Amniotic stem cell (primary cell): ENCODE results near the gene GPR17.

Experiments
- DNase-seq: peaks from one replicate; lab custom pipeline; 2025; lab: John Stamatoyannopoulos, UW

The GPR17 gene

DNA sequence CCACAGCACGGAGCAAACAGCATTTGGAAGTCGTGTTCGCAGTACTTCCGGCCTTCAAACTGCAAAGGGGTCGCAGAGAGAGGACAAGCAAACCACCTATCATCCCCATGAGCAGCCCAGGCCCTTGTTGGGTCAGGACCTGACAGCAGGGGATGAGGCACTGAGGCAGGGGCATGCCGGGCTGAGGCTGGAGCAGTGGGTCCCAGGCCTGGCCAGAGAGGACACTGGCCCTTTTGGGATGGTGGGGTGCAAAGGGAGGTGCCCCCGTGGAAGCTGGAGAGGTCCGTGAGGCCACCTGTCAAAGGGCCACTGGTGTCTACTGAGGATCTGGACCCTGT is 8.9 kb downstream of the GPR17 start:
- DNase-seq = no peak

DNA sequence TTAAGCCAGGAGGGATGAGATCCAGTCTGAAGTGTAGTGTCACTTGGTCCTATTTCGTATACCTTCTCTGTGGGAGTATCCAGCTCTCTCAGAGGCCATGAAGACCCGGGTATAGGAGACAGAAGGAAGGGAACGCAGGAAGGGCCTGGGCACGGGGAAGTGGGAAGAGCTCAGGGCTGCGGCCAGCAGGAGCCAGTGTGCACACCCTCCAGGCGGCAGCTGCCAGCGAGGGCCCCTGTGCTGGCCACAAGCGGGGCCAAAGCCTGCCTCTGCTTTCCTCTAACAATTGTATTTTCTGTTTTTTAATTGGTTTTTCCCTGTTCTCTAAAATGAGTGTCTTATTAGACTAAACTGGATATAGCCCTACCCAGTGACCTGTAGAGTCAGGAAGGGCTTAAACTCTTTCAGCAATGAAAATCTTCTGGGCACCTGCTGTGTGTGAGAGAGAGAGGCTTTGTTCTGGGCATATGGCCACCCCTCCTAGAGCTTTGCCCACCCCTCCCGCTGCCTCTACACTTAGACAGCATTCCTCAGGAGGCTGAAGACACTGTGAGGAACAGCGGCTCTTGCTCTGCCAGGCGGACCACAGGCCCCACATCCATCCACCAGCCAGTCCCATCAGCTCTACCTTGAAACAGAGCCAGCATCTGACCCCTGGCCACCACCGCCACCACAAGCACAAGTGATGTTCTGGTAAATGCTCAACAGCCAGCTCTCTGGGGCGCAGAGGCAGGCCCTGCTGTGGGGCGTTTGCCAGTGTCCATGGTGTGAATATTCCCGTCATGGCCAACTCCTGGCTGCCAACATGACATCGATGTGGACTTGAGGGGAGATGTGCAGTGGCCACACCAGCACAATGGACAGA is 9.5 kb downstream of the GPR17 start:
- DNase-seq = no peak

DNA sequence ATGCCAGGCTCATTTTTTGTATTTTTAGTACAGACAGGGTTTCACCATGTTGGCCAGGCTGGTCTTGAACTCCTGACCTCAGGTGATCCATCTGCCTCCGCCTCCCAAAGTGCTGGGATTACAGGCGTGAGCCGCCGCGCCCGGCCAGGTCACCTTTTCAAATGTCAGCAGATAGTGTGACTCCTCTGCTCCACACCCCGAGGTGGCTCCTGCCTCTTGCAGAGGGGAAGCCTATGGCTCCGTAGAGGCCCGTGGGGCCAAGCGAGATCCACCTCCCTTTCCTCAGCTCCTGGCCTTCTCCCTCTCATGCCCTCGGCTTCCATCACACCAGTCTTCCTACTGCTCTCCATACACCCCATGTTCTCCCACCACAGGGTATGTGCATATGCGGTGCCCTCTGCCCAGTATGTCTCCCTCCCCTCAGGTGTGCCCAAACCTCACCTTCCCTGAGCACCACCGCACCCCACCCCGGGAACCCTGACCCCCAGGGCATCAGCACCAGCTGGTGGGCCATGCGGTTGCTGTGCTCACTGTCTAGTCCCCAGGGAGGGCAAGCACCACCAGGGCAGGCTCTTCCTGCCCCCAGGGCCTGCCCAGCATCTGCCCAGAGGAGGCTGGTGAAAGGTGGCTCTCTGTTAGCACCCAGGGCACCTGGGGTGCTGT is 10.7 kb downstream of the GPR17 start:
- no peak for DNase-seq

DNA sequence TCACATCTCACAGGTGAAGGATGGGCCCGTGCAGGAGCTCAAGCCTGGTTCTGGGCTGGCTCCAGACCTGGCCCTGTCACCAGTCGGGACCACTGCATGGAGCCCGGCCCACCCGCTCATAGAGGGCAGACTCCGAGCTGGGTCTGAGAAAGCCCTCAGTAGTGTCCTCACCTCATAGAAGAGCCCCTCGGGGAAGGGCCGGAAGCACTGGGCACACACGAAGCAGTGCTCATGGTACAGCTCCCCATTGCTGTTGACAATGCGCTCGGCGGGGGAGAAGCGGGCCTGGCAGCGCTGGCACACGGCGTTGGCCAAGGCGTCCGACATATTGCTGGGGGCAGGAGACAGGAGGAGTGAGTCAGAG is 11.3 kb downstream of the GPR17 start:
- DNase-seq = no peak

DNA sequence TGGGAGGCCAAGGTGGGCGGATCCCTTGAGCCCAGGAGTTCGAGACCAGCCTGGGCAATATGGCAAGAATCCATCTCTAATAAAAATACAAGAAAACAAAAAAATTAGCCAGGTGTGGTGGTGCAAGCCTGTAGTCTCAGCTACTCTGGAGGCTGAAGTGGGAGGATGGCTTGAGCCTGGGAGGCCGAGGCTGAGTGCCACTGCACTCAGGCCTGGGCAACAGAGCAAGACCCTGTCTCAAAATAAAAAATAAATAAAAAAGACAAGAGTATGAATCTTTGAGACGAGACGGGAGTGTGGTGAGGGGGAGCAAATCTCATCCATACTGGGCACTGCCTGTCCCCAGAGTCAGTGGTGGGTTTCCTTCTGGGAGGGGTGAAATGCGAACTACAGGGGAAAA is 12.2 kb downstream of the GPR17 start:
- DNase-seq = no peak

GRCh38 chr2:127658641-127659407 is 12.9 kb downstream of the GPR17 start:
- no peak for DNase-seq

DNA sequence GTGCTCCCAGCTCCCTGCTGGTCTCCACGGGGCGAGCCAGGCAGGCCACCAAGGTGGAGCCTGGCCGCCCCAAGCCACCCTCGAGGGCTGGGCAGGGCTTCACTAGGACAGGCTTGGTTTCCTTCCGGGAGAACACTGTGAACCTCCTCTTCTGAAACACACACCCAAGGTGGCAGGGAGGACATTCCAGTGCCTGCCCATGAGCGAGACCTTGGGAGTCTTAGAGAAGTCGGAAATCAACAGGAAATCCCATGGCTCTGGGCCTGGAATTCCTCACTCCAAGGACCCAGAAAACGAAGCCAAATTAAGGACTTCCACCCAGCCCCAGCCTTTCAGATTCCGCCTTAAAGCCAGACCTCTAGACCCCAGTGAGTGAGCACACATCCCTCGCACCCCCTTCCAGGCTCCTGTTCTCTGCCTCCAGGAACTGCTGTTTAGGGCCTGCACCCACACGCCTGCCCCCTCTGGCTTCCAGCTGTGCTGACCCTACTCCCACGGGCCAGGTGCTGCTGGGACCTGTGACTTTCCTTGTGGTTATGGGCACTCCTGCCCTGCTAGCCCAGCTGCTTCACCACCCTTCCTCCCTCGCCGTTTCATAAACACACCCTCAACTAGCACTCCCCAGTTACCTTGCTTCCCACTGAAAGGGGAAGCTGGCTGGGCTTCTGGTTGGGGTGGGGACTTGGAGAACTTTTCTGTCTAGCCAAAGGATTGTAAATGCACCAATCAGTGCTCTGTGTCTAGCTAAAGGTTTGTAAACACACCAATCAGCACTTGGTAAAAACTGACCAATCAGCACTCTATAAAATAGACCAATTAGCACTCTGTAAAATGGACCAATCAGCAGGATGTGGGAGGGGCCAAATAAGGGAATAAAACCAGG is 13.7 kb downstream of the GPR17 start:
- no peak for DNase-seq

GRCh38 chr2:127660291-127660578 is 14.3 kb downstream of the GPR17 start:
- DNase-seq = no peak

- no peak for DNase-seq
Measured at GRCh38 chr2:127661072-127661649, 15.2 kb downstream of the GPR17 start.

GRCh38 chr2:127661949-127662510 is 16.1 kb downstream of the GPR17 start:
- no peak for DNase-seq

DNA sequence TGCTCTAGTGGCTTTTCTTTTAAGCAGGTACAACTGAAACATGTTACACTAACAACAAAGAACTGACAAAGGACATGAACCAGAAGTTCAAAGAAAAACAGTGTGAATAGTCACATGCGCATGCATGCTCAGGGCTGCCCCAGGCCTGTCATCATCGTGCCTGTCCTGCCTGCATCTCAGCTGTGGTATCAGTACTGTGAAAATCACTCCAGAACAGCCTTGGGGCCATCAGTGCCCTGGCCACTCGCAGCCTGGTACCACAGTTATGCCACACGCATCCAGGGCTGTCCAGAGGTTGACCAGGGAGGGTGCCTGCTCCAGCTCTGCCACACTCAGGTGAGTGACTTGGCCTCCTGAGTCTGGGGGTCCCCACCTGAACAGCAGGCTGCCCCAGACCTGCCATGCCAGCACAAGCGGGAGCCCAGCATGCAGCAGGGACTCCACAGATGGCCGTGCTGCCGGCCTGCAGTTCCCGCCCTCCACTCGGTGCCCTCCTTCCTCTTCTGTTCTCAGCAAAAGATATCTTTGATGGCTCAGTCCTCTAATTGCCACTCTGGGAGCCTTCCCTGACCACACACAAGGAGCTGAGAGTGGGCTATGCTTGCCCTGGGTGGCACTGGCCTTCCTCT is 17.1 kb downstream of the GPR17 start:
- no peak for DNase-seq

GRCh38 chr2:127663566-127664064 is 17.7 kb downstream of the GPR17 start:
- DNase-seq = no peak

DNA sequence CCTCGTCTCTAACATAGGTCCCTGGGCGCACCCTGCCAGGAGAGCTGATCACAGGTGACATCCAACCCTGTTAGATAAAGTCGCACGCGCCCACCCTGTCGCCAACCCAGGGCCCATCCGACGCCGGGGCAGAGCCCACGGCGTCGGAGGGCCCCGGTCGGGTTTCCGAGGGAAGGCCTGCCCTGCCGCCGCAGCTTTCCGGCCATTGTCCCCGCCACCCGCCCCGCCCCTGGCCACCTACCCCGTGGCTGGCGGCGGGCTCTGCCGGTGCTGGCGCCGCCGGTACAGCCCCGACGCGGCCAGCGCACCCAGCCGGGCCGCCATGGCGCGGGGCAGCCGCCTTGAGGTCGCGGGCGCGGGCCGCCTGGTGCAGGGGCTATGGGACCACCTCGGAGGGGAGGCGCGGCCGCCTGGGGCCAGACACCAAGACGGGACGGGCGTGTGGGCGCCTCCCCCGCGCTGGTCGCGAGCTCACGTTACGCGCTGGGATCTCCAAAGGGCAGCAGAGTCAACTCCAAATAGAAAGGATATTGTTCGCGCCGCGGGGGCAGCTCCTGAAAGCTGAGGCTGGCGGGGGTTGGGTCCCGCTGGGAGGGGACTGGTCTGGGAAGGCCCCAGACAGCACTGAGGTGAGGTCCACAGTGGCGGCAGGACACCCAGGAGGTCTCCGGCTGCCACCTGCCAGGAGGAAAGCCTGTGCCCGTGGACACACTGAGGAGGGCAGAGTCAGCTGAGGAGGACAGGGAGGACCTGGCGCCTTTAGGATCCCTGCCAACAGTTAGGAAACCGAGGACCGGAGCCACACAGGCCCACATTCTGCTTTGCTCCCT is 18.3 kb downstream of the GPR17 start:
- no peak for DNase-seq

DNA sequence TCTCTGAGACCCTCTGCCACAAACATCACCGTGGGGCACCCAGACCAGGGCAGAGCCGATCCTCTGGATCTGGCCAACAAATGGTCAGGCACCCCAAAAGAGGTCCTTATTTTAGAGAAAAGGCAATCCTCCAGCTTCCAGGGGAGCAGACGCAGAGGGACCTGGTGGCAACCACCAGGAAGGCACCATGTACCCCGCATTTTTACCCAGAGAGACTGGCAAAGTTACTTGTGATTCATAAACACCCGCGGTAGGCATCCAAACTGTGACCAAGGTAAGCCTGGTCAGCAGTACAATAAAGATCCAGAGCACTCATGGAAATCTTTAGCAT is 18.9 kb downstream of the GPR17 start:
- DNase-seq = no peak

DNA sequence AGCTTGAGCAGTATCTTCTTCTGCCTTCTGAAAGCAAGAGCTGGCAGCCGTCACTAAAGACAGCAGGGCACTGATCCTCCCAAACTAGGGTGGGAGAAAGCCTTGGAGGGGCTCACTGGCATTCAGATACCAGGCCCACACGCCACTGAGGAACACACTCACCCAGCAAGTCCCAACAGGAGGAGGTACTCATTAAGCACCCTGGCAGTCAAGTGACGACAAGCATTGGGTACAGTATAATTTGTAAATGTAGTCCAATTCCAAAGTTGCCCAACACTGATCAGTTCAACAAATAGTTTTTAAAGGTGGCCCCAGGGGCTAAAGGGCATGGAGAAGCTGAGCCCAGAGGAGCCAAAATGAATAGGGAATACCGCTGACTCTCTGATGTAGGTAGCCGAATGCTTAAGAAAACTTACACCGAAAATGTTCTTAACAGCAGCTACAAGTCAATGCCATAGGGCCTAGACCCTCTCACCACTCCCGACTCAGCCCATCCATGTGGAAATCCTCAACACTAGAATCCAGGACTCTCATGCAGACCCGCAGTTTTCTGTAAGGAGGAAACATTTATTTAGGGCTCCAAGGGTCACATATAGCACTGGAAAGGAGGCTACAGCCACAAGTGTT is 19.4 kb downstream of the GPR17 start:
- no peak for DNase-seq

GRCh38 chr2:127669056-127669455 is 23.1 kb downstream of the GPR17 start:
- DNase-seq = no peak

DNA sequence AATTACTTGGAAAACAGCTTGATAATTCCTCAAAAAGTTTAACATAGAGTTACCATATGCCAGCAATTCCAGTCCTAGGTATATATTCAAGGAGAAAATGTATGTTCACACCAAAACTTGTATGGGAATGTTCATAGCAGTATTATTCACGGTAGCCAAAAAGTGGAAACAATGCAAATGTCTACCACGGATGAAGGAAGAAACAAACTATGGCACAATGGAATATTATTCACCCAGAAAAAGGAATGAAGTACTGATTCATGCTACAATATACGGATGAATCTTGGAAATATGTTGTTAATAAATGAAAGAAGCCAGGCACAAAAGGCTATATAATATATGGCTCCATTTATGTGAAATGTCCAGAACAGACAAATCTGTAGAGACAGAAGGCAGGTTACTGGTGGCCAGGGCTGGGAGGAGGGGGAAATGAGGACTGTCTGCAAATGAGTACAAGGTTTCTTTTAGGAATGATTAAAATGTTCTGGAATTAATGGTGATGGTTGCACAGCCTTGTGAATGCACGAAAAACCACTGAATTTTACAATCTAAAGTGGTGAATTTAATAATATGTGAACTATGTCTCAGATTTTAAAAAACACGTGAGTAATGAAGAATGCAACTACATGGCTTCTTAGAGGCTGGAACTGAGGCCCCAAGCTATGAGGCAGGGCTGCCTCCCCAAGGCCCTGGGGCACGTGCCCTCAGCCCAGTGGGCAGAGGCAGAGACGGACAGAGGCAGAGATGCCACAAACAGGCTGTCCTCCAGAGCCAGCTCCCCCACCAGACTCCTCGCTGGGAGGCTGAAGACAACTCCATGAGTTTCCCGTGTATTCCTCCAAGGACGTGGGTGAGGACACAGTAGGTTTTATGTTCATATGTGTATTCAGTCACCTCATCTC is 24.4 kb downstream of the GPR17 start:
- no peak for DNase-seq

DNA sequence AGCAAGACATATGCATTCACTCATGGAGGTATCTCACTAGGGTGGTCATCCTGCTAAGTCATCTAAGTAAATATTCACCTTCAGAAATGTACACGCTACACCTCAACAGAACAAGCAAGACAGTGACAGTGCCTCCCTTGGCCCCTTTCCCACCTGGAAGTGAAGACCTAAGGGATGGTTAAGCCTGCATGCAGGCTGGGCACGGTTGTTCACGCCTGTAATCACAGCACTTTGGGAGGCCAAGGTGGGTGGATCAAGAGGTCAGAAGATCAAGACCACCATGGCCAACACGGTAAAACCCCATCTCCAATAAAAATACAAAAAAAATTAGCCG is 25.0 kb downstream of the GPR17 start:
- no peak for DNase-seq
